ENCODE measurements around the gene EPN2. TPM values are rescaled to one million over a fixed set of nuclear protein-coding genes. Genes with fewer than 3 reads are reported as not detected.
"Not testable (repeated sequence)": the region's sequence is repeated elsewhere in the genome, so short reads cannot be mapped to it uniquely, and the experiment has no call there.

Gene EPN2
- polyA plus RNA-seq, 3 donors, result 0.93 TPM; not detected in 2

DNA sequence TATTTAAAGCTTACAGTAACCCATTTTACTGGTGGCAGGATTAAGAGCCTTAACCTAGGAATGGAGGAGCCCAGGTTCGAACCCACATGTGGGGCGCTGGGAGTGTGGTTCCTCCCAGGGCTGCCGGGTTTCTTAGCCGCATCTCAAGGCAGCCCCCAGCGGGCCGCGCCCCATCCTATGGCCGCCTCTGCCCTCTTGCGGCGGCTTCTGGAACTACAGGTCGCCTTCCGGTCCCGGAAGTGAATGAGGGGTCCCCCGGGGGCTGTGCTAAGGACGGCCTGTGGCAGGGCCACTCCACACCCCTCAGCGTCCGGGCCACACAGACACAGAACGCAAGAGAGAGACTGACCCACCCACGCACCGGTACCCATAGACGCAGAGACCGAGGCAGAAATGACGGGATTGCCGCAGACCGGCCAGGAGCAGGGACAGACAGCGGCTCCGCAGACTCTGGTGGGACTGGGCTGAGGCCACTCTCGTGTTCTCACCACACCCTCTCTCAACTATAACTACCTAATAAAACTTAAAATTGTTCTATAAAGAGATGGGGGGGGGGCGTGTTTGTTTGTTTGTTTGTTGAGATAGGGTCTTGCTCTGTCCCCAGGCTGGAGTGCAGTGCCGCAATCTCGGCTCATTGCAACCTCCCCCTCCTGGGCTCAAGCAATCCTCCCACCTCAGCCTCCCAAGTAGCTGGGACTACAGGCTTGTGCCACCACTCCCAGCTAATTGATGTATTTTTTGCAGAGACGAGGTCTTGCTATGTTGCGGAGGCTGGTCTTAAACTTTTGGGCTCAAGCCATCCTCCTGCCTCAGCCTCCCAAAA is 40.6 kb upstream of the EPN2 start:
- WGBS (ENCODE audit: insufficient coverage), result no CpG with 5 or more reads among the region's 33 CpGs
- H3K9me3 Mint-ChIP-seq; H3K4me2 ChIP-seq (replicated peaks; ENCODE audit: extremely low read depth, low read length, poor library complexity, severe bottlenecking); H3K4me1 Mint-ChIP-seq; H3K27me3 ChIP-seq (ENCODE audit: control insufficient read depth in 2 of 2, insufficient read depth in 2 of 2, low read length in 2 of 2); H4K20me1 ChIP-seq (ENCODE audit: insufficient read depth, low read length); DNase-seq; H2AFZ ChIP-seq (ENCODE audit: insufficient read depth, low read depth, low read length, poor library complexity, severe bottlenecking); H3K4me1 ChIP-seq (ENCODE audit: control insufficient read depth in 1 of 2, insufficient read depth in 2 of 2, low read length in 2 of 2); intact Hi-C loops (cut with micrococcal nuclease); H3K4me3 Mint-ChIP-seq; H3K36me3 ChIP-seq (replicated peaks in 1 of 2; ENCODE audit: control insufficient read depth in 1 of 2, insufficient read depth in 2 of 2, low read length in 2 of 2); H3K79me2 ChIP-seq (ENCODE audit: insufficient read depth, low read length); H3K9me3 ChIP-seq (replicated peaks in 1 of 2; ENCODE audit: control insufficient read depth in 1 of 2, insufficient read depth in 1 of 2, low read length in 2 of 2); H3K36me3 Mint-ChIP-seq; H3K27ac Mint-ChIP-seq; H3K27ac ChIP-seq (ENCODE audit: low read depth in 1 of 2, low read length in 2 of 2); H3K27me3 Mint-ChIP-seq (ENCODE audit: low read depth in 3 of 3); H3K9ac ChIP-seq (ENCODE audit: insufficient read depth, low read length, poor library complexity, severe bottlenecking): not testable (repeated sequence)
- H3K4me3 ChIP-seq (replicated peaks in 1 of 3; ENCODE audit: low read depth in 2 of 3, low read length in 3 of 3), result peak overlapping the region in 1 of 3 experiments; percentile 29

- H3K27me3 ChIP-seq (ENCODE audit: control insufficient read depth in 2 of 2, insufficient read depth in 2 of 2, low read length in 2 of 2); H3K4me3 ChIP-seq (replicated peaks in 1 of 3; ENCODE audit: low read depth in 2 of 3, low read length in 3 of 3); H3K4me1 Mint-ChIP-seq; H4K20me1 ChIP-seq (ENCODE audit: insufficient read depth, low read length); H3K36me3 Mint-ChIP-seq; H3K4me1 ChIP-seq (ENCODE audit: control insufficient read depth in 1 of 2, insufficient read depth in 2 of 2, low read length in 2 of 2); intact Hi-C loops (cut with micrococcal nuclease); H3K27ac Mint-ChIP-seq; H3K79me2 ChIP-seq (ENCODE audit: insufficient read depth, low read length); H3K9me3 ChIP-seq (replicated peaks in 1 of 2; ENCODE audit: control insufficient read depth in 1 of 2, insufficient read depth in 1 of 2, low read length in 2 of 2); H3K36me3 ChIP-seq (replicated peaks in 1 of 2; ENCODE audit: control insufficient read depth in 1 of 2, insufficient read depth in 2 of 2, low read length in 2 of 2); DNase-seq; H3K4me2 ChIP-seq (replicated peaks; ENCODE audit: extremely low read depth, low read length, poor library complexity, severe bottlenecking); H3K27me3 Mint-ChIP-seq (ENCODE audit: low read depth in 3 of 3); H3K27ac ChIP-seq (ENCODE audit: low read depth in 1 of 2, low read length in 2 of 2); H2AFZ ChIP-seq (ENCODE audit: insufficient read depth, low read depth, low read length, poor library complexity, severe bottlenecking); H3K9ac ChIP-seq (ENCODE audit: insufficient read depth, low read length, poor library complexity, severe bottlenecking); H3K9me3 Mint-ChIP-seq; H3K4me3 Mint-ChIP-seq: not testable (repeated sequence)
- no CpG with 5 or more reads among the region's 20 CpGs for WGBS (ENCODE audit: insufficient coverage)
These were observed 34.7 kb upstream of the EPN2 start for GRCh38 chr17:19202448-19202847.

GRCh38 chr17:19203429-19203828 is 33.7 kb upstream of the EPN2 start:
- DNase-seq; H3K27ac ChIP-seq (ENCODE audit: low read depth in 1 of 2, low read length in 2 of 2); H3K4me1 ChIP-seq (ENCODE audit: control insufficient read depth in 1 of 2, insufficient read depth in 2 of 2, low read length in 2 of 2); H3K9me3 Mint-ChIP-seq; H3K9me3 ChIP-seq (replicated peaks in 1 of 2; ENCODE audit: control insufficient read depth in 1 of 2, insufficient read depth in 1 of 2, low read length in 2 of 2); H3K36me3 ChIP-seq (replicated peaks in 1 of 2; ENCODE audit: control insufficient read depth in 1 of 2, insufficient read depth in 2 of 2, low read length in 2 of 2); H3K27me3 ChIP-seq (ENCODE audit: control insufficient read depth in 2 of 2, insufficient read depth in 2 of 2, low read length in 2 of 2); intact Hi-C loops (cut with micrococcal nuclease); H4K20me1 ChIP-seq (ENCODE audit: insufficient read depth, low read length); H3K4me1 Mint-ChIP-seq; H3K4me2 ChIP-seq (replicated peaks; ENCODE audit: extremely low read depth, low read length, poor library complexity, severe bottlenecking); H2AFZ ChIP-seq (ENCODE audit: insufficient read depth, low read depth, low read length, poor library complexity, severe bottlenecking); H3K27me3 Mint-ChIP-seq (ENCODE audit: low read depth in 3 of 3); H3K36me3 Mint-ChIP-seq; H3K79me2 ChIP-seq (ENCODE audit: insufficient read depth, low read length); H3K9ac ChIP-seq (ENCODE audit: insufficient read depth, low read length, poor library complexity, severe bottlenecking); H3K4me3 Mint-ChIP-seq; H3K27ac Mint-ChIP-seq; H3K4me3 ChIP-seq (replicated peaks in 1 of 3; ENCODE audit: low read depth in 2 of 3, low read length in 3 of 3): not testable (repeated sequence)
- WGBS (ENCODE audit: insufficient coverage), result no CpG with 5 or more reads among the region's 3 CpGs

DNA sequence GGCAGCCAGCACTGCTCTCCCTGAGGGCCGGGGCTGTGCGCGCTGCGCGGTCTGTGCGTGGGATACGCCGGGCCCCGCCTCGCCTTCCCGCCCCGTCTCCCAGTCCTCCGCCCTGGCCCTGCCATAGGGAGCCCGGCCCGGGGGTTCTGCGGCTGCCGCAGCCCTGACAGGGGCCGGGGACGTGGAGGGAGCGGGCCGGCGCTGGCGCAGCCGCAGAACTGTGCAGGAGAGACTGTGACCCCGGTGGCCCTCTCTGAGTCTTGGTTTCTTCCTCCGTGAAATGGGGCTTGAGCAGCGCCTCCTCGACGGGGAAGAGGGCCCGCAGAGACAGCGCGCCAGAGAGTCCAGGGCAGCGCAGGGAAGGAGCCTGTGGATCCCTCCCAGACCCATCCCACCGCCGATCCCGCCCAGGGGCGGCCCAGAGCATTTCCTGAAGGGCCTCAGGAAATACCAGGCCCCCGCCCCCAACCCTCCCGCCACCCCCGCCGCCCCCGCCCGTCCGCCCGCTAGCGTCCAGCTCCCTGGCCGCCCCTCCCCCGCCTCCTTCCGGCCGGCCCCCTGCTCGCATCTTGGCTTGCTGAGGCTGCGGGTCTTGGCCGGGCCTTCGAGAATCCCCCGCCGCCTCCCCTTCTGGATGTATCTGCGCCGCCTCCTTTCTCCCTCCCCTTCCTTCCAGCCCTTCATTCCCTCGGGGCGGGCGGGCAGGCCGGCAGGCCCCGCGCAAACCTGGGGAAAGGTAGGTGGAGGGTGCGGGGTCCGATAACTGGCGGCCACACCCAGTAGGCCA is 21.9 kb upstream of the EPN2 start:
- H3K36me3 ChIP-seq (replicated peaks in 1 of 2; ENCODE audit: control insufficient read depth in 1 of 2, insufficient read depth in 2 of 2, low read length in 2 of 2); H3K79me2 ChIP-seq (ENCODE audit: insufficient read depth, low read length); H3K9me3 ChIP-seq (replicated peaks in 1 of 2; ENCODE audit: control insufficient read depth in 1 of 2, insufficient read depth in 1 of 2, low read length in 2 of 2); H3K4me2 ChIP-seq (replicated peaks; ENCODE audit: extremely low read depth, low read length, poor library complexity, severe bottlenecking); H3K4me3 Mint-ChIP-seq; H3K9ac ChIP-seq (ENCODE audit: insufficient read depth, low read length, poor library complexity, severe bottlenecking); H3K36me3 Mint-ChIP-seq; H2AFZ ChIP-seq (ENCODE audit: insufficient read depth, low read depth, low read length, poor library complexity, severe bottlenecking); DNase-seq; H3K27me3 ChIP-seq (ENCODE audit: control insufficient read depth in 2 of 2, insufficient read depth in 2 of 2, low read length in 2 of 2); H3K27ac ChIP-seq (ENCODE audit: low read depth in 1 of 2, low read length in 2 of 2); H4K20me1 ChIP-seq (ENCODE audit: insufficient read depth, low read length); H3K4me3 ChIP-seq (replicated peaks in 1 of 3; ENCODE audit: low read depth in 2 of 3, low read length in 3 of 3); H3K4me1 Mint-ChIP-seq; intact Hi-C loops (cut with micrococcal nuclease); H3K27me3 Mint-ChIP-seq (ENCODE audit: low read depth in 3 of 3); H3K4me1 ChIP-seq (ENCODE audit: control insufficient read depth in 1 of 2, insufficient read depth in 2 of 2, low read length in 2 of 2); H3K27ac Mint-ChIP-seq; H3K9me3 Mint-ChIP-seq: not testable (repeated sequence)
- no CpG with 5 or more reads among the region's 67 CpGs for WGBS (ENCODE audit: insufficient coverage)

Measured in CD14-positive monocyte (primary cell).